ENCODE measurements around the gene IER5L.

GRCh38 chr9:129183495-129184218 is 5.6 kb upstream of the IER5L start:
- TF ChIP-seq ZNF281 (CRISPR knock-in tag; IDR thresholded peaks at IDR 0.05) (no peak), CTCF (IDR thresholded peaks at IDR 0.05) (no peak), ZBTB21 (CRISPR knock-in tag; IDR thresholded peaks at IDR 0.05; ENCODE audit: borderline replicate concordance) (no peak)
